ENCODE measurements around the gene MATK.

MATK gene

GRCh38 chr19:3740431-3740830 lies 45.8 kb downstream of the MATK start:
- no peaks in the 10 kb centered on the region for H3K9me3 ChIP-seq (replicated peaks in 1 of 2; ENCODE audit: control insufficient read depth in 2 of 2, insufficient read depth in 1 of 2, low read depth in 1 of 2, low read length in 2 of 2)
- no peak overlapping the region for H3K4me3 ChIP-seq (ENCODE audit: low read length in 2 of 2)
- H3K18ac ChIP-seq (ENCODE audit: low read length) = no peak overlapping the region
- no peak overlapping the region for H3K14ac ChIP-seq (ENCODE audit: low read length)
- no peaks in the 10 kb centered on the region for H3K27me3 ChIP-seq (ENCODE audit: control insufficient read depth in 3 of 3, insufficient read depth in 3 of 3, low read depth in 1 of 3, low read length in 3 of 3)
- H2BK15ac ChIP-seq (ENCODE audit: low read length) = no peak overlapping the region
- H3K9ac ChIP-seq (ENCODE audit: low read depth, low read length, poor library complexity) = no peak overlapping the region
- H2BK5ac ChIP-seq (ENCODE audit: low read length) = no peak overlapping the region
- H4K8ac ChIP-seq (ENCODE audit: low read depth, low read length) = no peak overlapping the region
- no peaks in the 10 kb centered on the region for H3K79me1 ChIP-seq (ENCODE audit: low read depth, low read length)
- no peaks in the 10 kb centered on the region for H3K36me3 ChIP-seq (replicated peaks in 1 of 2; ENCODE audit: control insufficient read depth in 2 of 2, insufficient read depth in 2 of 2, low read length in 2 of 2)
- no peak overlapping the region for H2BK120ac ChIP-seq (ENCODE audit: low read depth, low read length)
- H2AK5ac ChIP-seq (ENCODE audit: low read depth, low read length) = peak overlapping the region; percentile 84
- no peak overlapping the region for H4K91ac ChIP-seq (ENCODE audit: low read depth, low read length, poor library complexity)
- no CpG with 5 or more reads among the region's 24 CpGs for WGBS, 2 donors (ENCODE audit: extremely low coverage in 2 of 2, insufficient read length in 2 of 2, insufficient replicate concordance in 1 of 2)
- no peak overlapping the region for H3K4ac ChIP-seq (ENCODE audit: low read length)
- H3K27ac ChIP-seq (replicated peaks; ENCODE audit: low read length) = no peak overlapping the region
- no peak overlapping the region for H2AFZ ChIP-seq (ENCODE audit: low read length)
- H2BK12ac ChIP-seq (ENCODE audit: low read length) = no peak overlapping the region
- DNase-seq (ENCODE audit: low spot score) = no peak
- H3K4me1 ChIP-seq (ENCODE audit: control insufficient read depth in 2 of 2, insufficient read depth in 1 of 2, low read depth in 1 of 2, low read length in 2 of 2) = no peaks in the 10 kb centered on the region
- H3K4me2 ChIP-seq (ENCODE audit: insufficient read depth, low read length, poor library complexity, severe bottlenecking) = no peak overlapping the region
- H3K23ac ChIP-seq (ENCODE audit: low read depth, low read length, poor library complexity) = peak overlapping the region; percentile 55

DNA sequence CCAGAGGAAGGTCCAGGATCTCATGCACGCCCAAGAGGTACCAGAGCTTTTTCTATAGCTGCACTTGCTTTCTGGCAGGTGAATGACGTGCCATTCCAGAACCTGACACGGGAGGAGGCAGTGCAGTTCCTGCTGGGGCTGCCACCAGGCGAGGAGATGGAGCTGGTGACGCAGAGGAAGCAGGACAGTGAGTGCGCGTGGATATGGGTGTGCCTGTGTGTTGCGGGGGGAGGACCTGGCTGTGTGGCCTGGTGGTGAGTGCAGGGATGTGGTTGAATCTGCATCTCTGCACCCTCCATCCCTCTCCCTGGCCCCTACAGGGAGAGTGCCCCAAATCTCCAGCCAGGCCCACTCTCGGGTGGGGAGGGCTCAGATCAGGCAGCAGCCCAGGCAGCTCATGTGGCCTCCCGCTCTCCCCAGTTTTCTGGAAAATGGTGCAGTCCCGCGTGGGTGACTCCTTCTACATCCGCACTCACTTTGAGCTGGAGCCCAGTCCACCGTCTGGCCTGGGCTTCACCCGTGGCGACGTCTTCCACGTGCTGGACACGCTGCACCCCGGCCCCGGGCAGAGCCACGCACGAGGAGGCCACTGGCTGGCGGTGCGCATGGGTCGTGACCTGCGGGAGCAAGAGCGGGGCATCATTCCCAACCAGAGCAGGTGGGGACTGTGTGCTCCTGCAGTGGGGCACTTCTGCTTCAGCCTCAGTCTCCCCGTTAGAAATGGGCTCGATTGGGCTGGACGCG lies 47.5 kb downstream of the MATK start:
- H3K9ac ChIP-seq (ENCODE audit: low read depth, low read length, poor library complexity) = peak overlapping the region; percentile 50
- H2BK12ac ChIP-seq (ENCODE audit: low read length) = no peak overlapping the region
- H3K18ac ChIP-seq (ENCODE audit: low read length) = no peak overlapping the region
- no peaks in the 10 kb centered on the region for H3K9me3 ChIP-seq (replicated peaks in 1 of 2; ENCODE audit: control insufficient read depth in 2 of 2, insufficient read depth in 1 of 2, low read depth in 1 of 2, low read length in 2 of 2)
- H3K4me2 ChIP-seq (ENCODE audit: insufficient read depth, low read length, poor library complexity, severe bottlenecking) = no peak overlapping the region
- H3K4me1 ChIP-seq (ENCODE audit: control insufficient read depth in 2 of 2, insufficient read depth in 1 of 2, low read depth in 1 of 2, low read length in 2 of 2) = no peaks in the 10 kb centered on the region
- peak overlapping the region; percentile 3 for H4K8ac ChIP-seq (ENCODE audit: low read depth, low read length)
- peak overlapping the region in 1 of 2 donors; percentile 45 for H3K4me3 ChIP-seq (ENCODE audit: low read length in 2 of 2)
- H2BK120ac ChIP-seq (ENCODE audit: low read depth, low read length) = no peak overlapping the region
- H3K4ac ChIP-seq (ENCODE audit: low read length) = no peak overlapping the region
- peak overlapping the region; percentile 4 for H2BK5ac ChIP-seq (ENCODE audit: low read length)
- H3K79me1 ChIP-seq (ENCODE audit: low read depth, low read length) = peaks cover 2% of the 10 kb centered on the region
- no peak overlapping the region for H2AFZ ChIP-seq (ENCODE audit: low read length)
- WGBS, 2 donors (ENCODE audit: extremely low coverage in 2 of 2, insufficient read length in 2 of 2, insufficient replicate concordance in 1 of 2) = no CpG with 5 or more reads among the region's 32 CpGs
- DNase-seq (ENCODE audit: low spot score) = no peak
- no peaks in the 10 kb centered on the region for H3K27me3 ChIP-seq (ENCODE audit: control insufficient read depth in 3 of 3, insufficient read depth in 3 of 3, low read depth in 1 of 3, low read length in 3 of 3)
- H2AK5ac ChIP-seq (ENCODE audit: low read depth, low read length) = peak overlapping the region; percentile 75
- H3K36me3 ChIP-seq (replicated peaks in 1 of 2; ENCODE audit: control insufficient read depth in 2 of 2, insufficient read depth in 2 of 2, low read length in 2 of 2) = no peaks in the 10 kb centered on the region
- H3K14ac ChIP-seq (ENCODE audit: low read length) = peak overlapping the region; percentile 38
- H4K91ac ChIP-seq (ENCODE audit: low read depth, low read length, poor library complexity) = peak overlapping the region; percentile 98
- H3K27ac ChIP-seq (replicated peaks; ENCODE audit: low read length) = no peak overlapping the region
- H2BK15ac ChIP-seq (ENCODE audit: low read length) = peak overlapping the region; percentile 58
- H3K23ac ChIP-seq (ENCODE audit: low read depth, low read length, poor library complexity) = peak overlapping the region; percentile 86

DNA sequence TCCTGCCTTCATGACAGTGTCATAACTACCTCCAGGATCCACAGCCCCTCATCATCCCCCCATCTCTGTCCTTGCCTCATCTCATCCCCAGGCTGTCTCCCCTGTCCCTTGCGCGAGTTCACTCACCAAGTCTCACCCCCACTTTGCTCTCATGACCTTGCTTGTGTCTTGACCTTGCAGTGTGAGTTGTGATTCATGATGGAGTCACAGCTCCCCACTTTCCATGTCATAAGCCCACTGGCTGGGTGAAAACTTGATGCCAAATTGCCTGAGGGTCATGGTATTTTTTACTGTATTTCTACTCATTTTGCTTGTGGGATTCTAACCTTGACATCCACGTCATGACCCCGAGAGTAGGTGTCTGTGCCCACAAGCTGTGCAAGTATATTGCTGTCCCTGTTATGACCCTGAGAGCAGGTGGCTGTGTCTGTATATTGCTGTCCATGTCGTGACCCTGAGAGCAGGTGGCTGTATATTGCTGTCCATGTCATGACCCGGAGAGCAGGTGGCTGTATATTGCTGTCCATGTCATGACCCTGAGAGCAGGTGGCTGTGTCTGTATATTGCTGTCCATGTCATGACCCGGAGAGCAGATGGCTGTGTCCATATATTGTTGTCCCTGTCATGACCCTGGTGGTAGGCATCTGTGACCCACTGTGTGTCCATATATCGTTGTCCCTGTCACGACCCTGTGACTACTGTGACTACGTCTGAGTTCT lies 48.5 kb downstream of the MATK start:
- H3K79me1 ChIP-seq (ENCODE audit: low read depth, low read length) = peaks cover 2% of the 10 kb centered on the region
- H3K4me3 ChIP-seq (ENCODE audit: low read length in 2 of 2) = peak overlapping the region in 1 of 2 donors; percentile 3
- no peak overlapping the region for H3K18ac ChIP-seq (ENCODE audit: low read length)
- H3K23ac ChIP-seq (ENCODE audit: low read depth, low read length, poor library complexity) = no peak overlapping the region
- no peak overlapping the region for H3K4me2 ChIP-seq (ENCODE audit: insufficient read depth, low read length, poor library complexity, severe bottlenecking)
- H3K27ac ChIP-seq (replicated peaks; ENCODE audit: low read length) = no peak overlapping the region
- no peak overlapping the region for H2BK15ac ChIP-seq (ENCODE audit: low read length)
- H3K9ac ChIP-seq (ENCODE audit: low read depth, low read length, poor library complexity) = no peak overlapping the region
- no peaks in the 10 kb centered on the region for H3K36me3 ChIP-seq (replicated peaks in 1 of 2; ENCODE audit: control insufficient read depth in 2 of 2, insufficient read depth in 2 of 2, low read length in 2 of 2)
- H4K91ac ChIP-seq (ENCODE audit: low read depth, low read length, poor library complexity) = no peak overlapping the region
- no peak for DNase-seq (ENCODE audit: low spot score)
- H3K14ac ChIP-seq (ENCODE audit: low read length) = no peak overlapping the region
- H3K4ac ChIP-seq (ENCODE audit: low read length) = no peak overlapping the region
- no peaks in the 10 kb centered on the region for H3K9me3 ChIP-seq (replicated peaks in 1 of 2; ENCODE audit: control insufficient read depth in 2 of 2, insufficient read depth in 1 of 2, low read depth in 1 of 2, low read length in 2 of 2)
- WGBS, 2 donors (ENCODE audit: extremely low coverage in 2 of 2, insufficient read length in 2 of 2, insufficient replicate concordance in 1 of 2) = no CpG with 5 or more reads among the region's 10 CpGs
- no peaks in the 10 kb centered on the region for H3K27me3 ChIP-seq (ENCODE audit: control insufficient read depth in 3 of 3, insufficient read depth in 3 of 3, low read depth in 1 of 3, low read length in 3 of 3)
- no peak overlapping the region for H4K8ac ChIP-seq (ENCODE audit: low read depth, low read length)
- no peak overlapping the region for H2AFZ ChIP-seq (ENCODE audit: low read length)
- no peaks in the 10 kb centered on the region for H3K4me1 ChIP-seq (ENCODE audit: control insufficient read depth in 2 of 2, insufficient read depth in 1 of 2, low read depth in 1 of 2, low read length in 2 of 2)
- no peak overlapping the region for H2AK5ac ChIP-seq (ENCODE audit: low read depth, low read length)
- no peak overlapping the region for H2BK120ac ChIP-seq (ENCODE audit: low read depth, low read length)
- H2BK5ac ChIP-seq (ENCODE audit: low read length) = no peak overlapping the region
- no peak overlapping the region for H2BK12ac ChIP-seq (ENCODE audit: low read length)

DNA sequence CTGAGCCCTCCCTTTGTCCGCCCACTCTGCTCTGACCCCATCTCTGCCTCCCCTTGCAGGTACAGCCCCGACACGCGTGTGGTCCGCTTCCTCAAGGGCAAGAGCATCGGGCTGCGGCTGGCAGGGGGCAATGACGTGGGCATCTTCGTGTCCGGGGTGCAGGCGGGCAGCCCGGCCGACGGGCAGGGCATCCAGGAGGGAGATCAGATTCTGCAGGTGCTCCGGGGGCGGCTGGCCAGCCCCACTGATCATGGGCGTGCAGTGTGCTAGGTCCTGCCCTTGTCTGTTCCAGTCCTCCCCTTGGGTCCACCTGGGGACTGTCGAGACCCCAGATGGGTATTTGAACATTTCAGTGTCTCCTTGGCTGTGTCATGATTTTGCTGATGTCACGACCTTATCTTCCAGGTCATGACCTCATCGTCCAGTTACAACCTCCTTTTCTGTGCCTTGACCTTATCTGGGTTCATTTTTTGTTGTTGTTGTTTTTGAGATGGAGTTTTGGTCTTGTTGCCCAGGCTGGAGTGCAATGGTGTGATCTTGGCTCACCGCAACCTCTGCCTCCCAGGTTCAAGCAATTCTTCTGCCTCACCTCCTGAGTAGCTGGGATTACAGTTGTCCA lies 50.0 kb downstream of the MATK start:
- no peak overlapping the region for H4K91ac ChIP-seq (ENCODE audit: low read depth, low read length, poor library complexity)
- peaks cover 2% of the 10 kb centered on the region for H3K79me1 ChIP-seq (ENCODE audit: low read depth, low read length)
- H3K18ac ChIP-seq (ENCODE audit: low read length) = no peak overlapping the region
- H3K14ac ChIP-seq (ENCODE audit: low read length) = no peak overlapping the region
- H3K4me2 ChIP-seq (ENCODE audit: insufficient read depth, low read length, poor library complexity, severe bottlenecking) = no peak overlapping the region
- WGBS, 2 donors (ENCODE audit: extremely low coverage in 2 of 2, insufficient read length in 2 of 2, insufficient replicate concordance in 1 of 2) = no CpG with 5 or more reads among the region's 21 CpGs
- peak overlapping the region; percentile 37 for H3K23ac ChIP-seq (ENCODE audit: low read depth, low read length, poor library complexity)
- DNase-seq (ENCODE audit: low spot score) = no peak
- H3K9ac ChIP-seq (ENCODE audit: low read depth, low read length, poor library complexity) = no peak overlapping the region
- no peak overlapping the region for H2BK5ac ChIP-seq (ENCODE audit: low read length)
- H3K27ac ChIP-seq (replicated peaks; ENCODE audit: low read length) = no peak overlapping the region
- no peak overlapping the region for H3K4me3 ChIP-seq (ENCODE audit: low read length in 2 of 2)
- H3K4ac ChIP-seq (ENCODE audit: low read length) = no peak overlapping the region
- no peak overlapping the region for H2BK15ac ChIP-seq (ENCODE audit: low read length)
- H4K8ac ChIP-seq (ENCODE audit: low read depth, low read length) = no peak overlapping the region
- no peaks in the 10 kb centered on the region for H3K27me3 ChIP-seq (ENCODE audit: control insufficient read depth in 3 of 3, insufficient read depth in 3 of 3, low read depth in 1 of 3, low read length in 3 of 3)
- H2AK5ac ChIP-seq (ENCODE audit: low read depth, low read length) = no peak overlapping the region
- no peaks in the 10 kb centered on the region for H3K4me1 ChIP-seq (ENCODE audit: control insufficient read depth in 2 of 2, insufficient read depth in 1 of 2, low read depth in 1 of 2, low read length in 2 of 2)
- H2AFZ ChIP-seq (ENCODE audit: low read length) = no peak overlapping the region
- no peak overlapping the region for H2BK12ac ChIP-seq (ENCODE audit: low read length)
- H2BK120ac ChIP-seq (ENCODE audit: low read depth, low read length) = no peak overlapping the region
- no peaks in the 10 kb centered on the region for H3K36me3 ChIP-seq (replicated peaks in 1 of 2; ENCODE audit: control insufficient read depth in 2 of 2, insufficient read depth in 2 of 2, low read length in 2 of 2)
- no peaks in the 10 kb centered on the region for H3K9me3 ChIP-seq (replicated peaks in 1 of 2; ENCODE audit: control insufficient read depth in 2 of 2, insufficient read depth in 1 of 2, low read depth in 1 of 2, low read length in 2 of 2)

All from neuronal stem cell (in vitro differentiated cells).